HCT116 (cell line): ENCODE measurements around the gene MGAT4C. TPM values are rescaled to one million over a fixed set of nuclear protein-coding genes. Genes with fewer than 3 reads are reported as not detected.

ENCODE experiments used
- ATAC-seq: fragments of 200-7000 bp; cut with Tn5 transposase; 2 replicates; pipeline ENCODE4 v1.9.1; 2020; ENCODE audit warnings: mild to moderate bottlenecking, moderate library complexity
- BruUV-seq: library from RNA; stranded (reverse); fragments of 400-500 nt; replicated peaks from 2 replicates; lab custom pipeline; 2021; lab: Mats Ljungman, UMichigan
- CTCF ChIA-PET: fragments of 300-600 bp; sonication (Branson Sonifier 250); formaldehyde crosslinking; loops from one replicate; lab custom pipeline; 2021; ENCODE audit warnings: antibody characterized with exemption; lab: Charles Lee
- POLR2A ChIA-PET: fragments of 300-600, 350-600 bp; sonication (Branson Sonifier 250); formaldehyde crosslinking; loops from one replicate; lab custom pipeline; 2021; ENCODE audit warnings: antibody characterized with exemption; lab: Charles Lee
- RAD21 ChIA-PET, 2 experiments: fragments of 300-600 bp; sonication (Branson Sonifier 250); formaldehyde crosslinking; loops; one replicate each; lab custom pipeline; 2023; ENCODE audit warnings: low total read pairs in 2 of 2; ENCODE audit not compliant: uncharacterized antibody in 2 of 2, unreplicated experiment in 2 of 2, low non-redundant PET in 1 of 2; lab: Charles Lee
- DNase-seq: peaks from one replicate; pipeline ENCODE4 v3.0.0-alpha.2; 2010; ENCODE audit warnings: low read depth, low spot score
- H2AFZ ChIP-seq: fragments of 200-600 bp; shearing (Covaris generic), sonication (generic); 2 replicates; pipeline ENCODE4 v1.6.1; 2017; ENCODE audit warnings: low read depth, mixed run types, mixed read lengths, antibody characterized with exemption, low read length; ENCODE audit not compliant: poor library complexity, severe bottlenecking
- H3K27ac ChIP-seq: 2 replicates; pipeline ENCODE4 v1.5.1; 2012; ENCODE audit warnings: low read depth, low read length
- H3K27me3 ChIP-seq: fragments of 200-600 bp; sonication (generic); 2 replicates; pipeline ENCODE4 v1.6.1; 2016; ENCODE audit warnings: mixed run types, low read length, mixed read lengths; ENCODE audit not compliant: insufficient read depth
- H3K36me3 ChIP-seq, 2 experiments: fragments of 200-500 bp in 1 of 2; fragments of 200-600 bp in 1 of 2; sonication (Bioruptor generic) in 1 of 2; sonication (generic) in 1 of 2; 2 replicates each; pipeline versions ENCODE4 v1.5.1 to v1.6.1; 2014 to 2016; ENCODE audit warnings: low read length in 2 of 2, inconsistent platforms in 1 of 2, mixed read lengths in 1 of 2, mixed run types in 1 of 2; ENCODE audit not compliant: insufficient read depth in 2 of 2, control insufficient read depth in 1 of 2
- H3K4me1 ChIP-seq, 2 experiments: fragments of 200-600 bp in 1 of 2; sonication (generic) in 1 of 2; 2 replicates each; pipeline versions ENCODE4 v1.5.1 to v1.6.1; 2012 to 2017; ENCODE audit warnings: low read length in 2 of 2, inconsistent platforms in 1 of 2, mild to moderate bottlenecking in 1 of 2, mixed read lengths in 1 of 2, mixed run types in 1 of 2, moderate library complexity in 1 of 2; ENCODE audit not compliant: insufficient read depth in 2 of 2, control insufficient read depth in 1 of 2
- H3K4me2 ChIP-seq: fragments of 200-600 bp; sonication (generic); 2 replicates; pipeline ENCODE4 v1.6.1; 2017; ENCODE audit warnings: mixed run types, low read length, mixed read lengths
- H3K4me3 ChIP-seq, 2 experiments: fragments of 200-600 bp in 1 of 2; sonication (generic) in 1 of 2; replicated peaks in 1 of 2; 2 replicates each; pipeline ENCODE4 v1.5.1; 2011 to 2016; ENCODE audit warnings: low read length in 2 of 2, control low read depth in 1 of 2, low read depth in 1 of 2, mild to moderate bottlenecking in 1 of 2, mixed read lengths in 1 of 2, mixed run types in 1 of 2
- H3K79me2 ChIP-seq: fragments of 200-600 bp; sonication (generic); 2 replicates; pipeline ENCODE4 v1.6.1; 2017; ENCODE audit warnings: mild to moderate bottlenecking, mixed run types, low read length, moderate library complexity, mixed read lengths; ENCODE audit not compliant: insufficient read depth
- H3K9ac ChIP-seq: fragments of 200-600 bp; sonication (generic); 2 replicates; pipeline ENCODE4 v1.6.1; 2016; ENCODE audit warnings: low read length, mixed read lengths
- H3K9me2 ChIP-seq: fragments of 200-600 bp; sonication (generic), shearing (Covaris generic); 2 replicates; pipeline ENCODE4 v1.6.1; 2017; ENCODE audit warnings: mixed run types, mild to moderate bottlenecking, moderate library complexity; ENCODE audit not compliant: insufficient read depth
- H3K9me3 ChIP-seq, 2 experiments: fragments of 200-500 bp in 1 of 2; fragments of 200-600 bp in 1 of 2; sonication (Bioruptor generic) in 1 of 2; sonication (generic) in 1 of 2; 2 replicates each; pipeline ENCODE4 v1.6.1; 2014 to 2017; ENCODE audit warnings: low read length in 2 of 2, mixed read lengths in 2 of 2, inconsistent platforms in 1 of 2, low read depth in 1 of 2, mild to moderate bottlenecking in 1 of 2, mixed run types in 1 of 2, moderate library complexity in 1 of 2; ENCODE audit not compliant: control insufficient read depth in 1 of 2, insufficient read depth in 1 of 2
- H4K20me1 ChIP-seq: fragments of 200-600 bp; sonication (generic), shearing (Covaris generic); 2 replicates; pipeline ENCODE4 v1.6.1; 2017; ENCODE audit warnings: mixed run types, mild to moderate bottlenecking, moderate library complexity; ENCODE audit not compliant: insufficient read depth
- ATF3 ChIP-seq: IDR thresholded peaks from 2 replicates; pipeline ENCODE4 v1.6.1; 2012
- CBX3 ChIP-seq: IDR thresholded peaks from 2 replicates; pipeline ENCODE4 v1.6.1; 2012; ENCODE audit warnings: low read depth
- EGR1 ChIP-seq: IDR thresholded peaks from 2 replicates; pipeline ENCODE4 v1.6.1; 2012; ENCODE audit warnings: low read depth
- ELF1 ChIP-seq: IDR thresholded peaks from 2 replicates; pipeline ENCODE4 v1.6.1; 2012; ENCODE audit warnings: low read depth, borderline replicate concordance
- EZH2 ChIP-seq: fragments of 200-600 bp; sonication (generic); IDR thresholded peaks from 2 replicates; pipeline ENCODE4 v1.6.1; 2017; ENCODE audit warnings: antibody characterized with exemption, mixed run types
- FOSL1 ChIP-seq: IDR thresholded peaks from 2 replicates; pipeline ENCODE4 v1.6.1; 2012; ENCODE audit warnings: low read depth
- JUND ChIP-seq: IDR thresholded peaks from 2 replicates; pipeline ENCODE4 v1.6.1; 2012
- REST ChIP-seq: IDR thresholded peaks from 2 replicates; pipeline ENCODE4 v1.6.1; 2012; ENCODE audit warnings: low read depth
- SRF ChIP-seq: IDR thresholded peaks from 2 replicates; pipeline ENCODE4 v1.6.1; 2012; ENCODE audit warnings: low read depth
- TCF7L2 ChIP-seq: IDR thresholded peaks from 2 replicates; pipeline ENCODE4 v1.7.0; 2011; ENCODE audit warnings: borderline replicate concordance, inconsistent platforms; ENCODE audit not compliant: insufficient read depth, insufficient read length; ENCODE audit errors: extremely low read depth
- ZBTB33 ChIP-seq: IDR thresholded peaks from 2 replicates; pipeline ENCODE4 v1.6.1; 2011; ENCODE audit warnings: mild to moderate bottlenecking, low read length, moderate library complexity; ENCODE audit not compliant: insufficient replicate concordance; ENCODE audit errors: extremely low read depth
- intact Hi-C: fragments of 100-400 bp; cut with micrococcal nuclease; formaldehyde crosslinking; loops from 2 replicates; pipeline ENCODE4 v1.10.0; 2022
- total RNA-seq: library from RNA; stranded (reverse); gene quantifications from one replicate; pipeline ENCODE4 v1.2.1, GENCODE V29; 2021; ENCODE audit not compliant: unreplicated experiment

Gene MGAT4C
- total RNA-seq, 1 experiment from 2014 or later = not detected

- Histone ChIP-seq H2AFZ (no peak overlapping the region), H3K27me3 (no peaks in the 10 kb centered on the region), H3K4me3 (no peak overlapping the region), H3K9ac (no peak overlapping the region), H3K27ac (no peak overlapping the region), H3K36me3 (no peaks in the 10 kb centered on the region), H3K4me1 (no peaks in the 10 kb centered on the region), H4K20me1 (no peaks in the 10 kb centered on the region), H3K9me3 (no peaks in the 10 kb centered on the region), H3K4me2 (no peak overlapping the region), H3K9me2 (no peaks in the 10 kb centered on the region), H3K79me2 (no peaks in the 10 kb centered on the region)
- intact Hi-C loops = no loop called here
- no peak for TF ChIP-seq EGR1
- TF ChIP-seq FOSL1 = no peak
- TF ChIP-seq SRF = no peak
- no peak for TF ChIP-seq ZBTB33
- TF ChIP-seq ATF3 = no peak
- no peak for TF ChIP-seq CBX3
- TF ChIP-seq JUND = no peak
- TF ChIP-seq REST = no peak
- no peak for TF ChIP-seq TCF7L2
- TF ChIP-seq EZH2 = no peak
- no peak for TF ChIP-seq ELF1
- DNase-seq (no peak), ATAC-seq (no peak)
- ChIA-PET POLR2A (no interaction called here), CTCF (no interaction called here), RAD21 (no interaction called here)
- BruUV-seq = no TSS peak
Measured at GRCh38 chr12:86154620-86155019, 101.6 kb downstream of the MGAT4C start.
